ENCODE results near the gene PLAAT2. TPM values are rescaled to one million over a fixed set of nuclear protein-coding genes. Genes with fewer than 3 reads are reported as not detected.
"Not testable (repeated sequence)": the region's sequence is repeated elsewhere in the genome, so short reads cannot be mapped to it uniquely, and the experiment has no call there.

PLAAT2 gene
- polyA plus RNA-seq, 1 donor = 0.12 TPM

DNA sequence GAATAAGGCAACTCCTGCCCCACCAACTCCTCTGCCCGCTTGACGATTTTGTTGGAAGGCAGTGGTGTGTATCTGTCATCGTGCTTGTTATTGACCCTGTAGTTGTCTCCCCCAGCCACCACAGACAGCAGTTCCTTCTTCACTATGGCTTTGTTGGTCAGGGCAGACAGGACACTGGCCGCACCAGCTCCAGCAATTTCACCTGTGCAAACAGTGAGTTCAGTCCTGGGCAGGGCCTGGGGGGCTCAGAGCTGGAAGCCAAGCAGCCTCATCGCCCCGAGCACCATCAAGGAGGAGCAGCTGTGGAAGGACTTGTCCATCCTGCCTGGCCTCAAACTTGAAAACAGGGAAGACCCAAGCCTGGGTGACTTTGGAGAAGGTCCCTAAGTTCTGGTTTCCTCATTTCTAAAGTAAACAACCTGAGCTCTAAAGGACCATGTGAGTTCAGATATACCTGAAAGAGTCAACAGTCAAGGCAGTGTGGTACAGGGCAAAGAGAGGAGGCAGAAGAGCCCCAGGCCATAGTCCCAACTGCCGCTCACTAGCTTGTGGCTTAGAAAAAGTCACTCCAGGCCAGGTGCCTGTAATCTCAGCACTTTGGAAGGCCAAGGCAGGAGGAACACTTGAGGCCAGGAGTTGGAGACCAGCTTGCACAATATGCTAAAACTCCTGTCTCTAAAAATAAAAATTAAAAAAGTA lies 4.6 kb downstream of the PLAAT2 start:
- no peak overlapping the region for H3K4me3 ChIP-seq (ENCODE audit: low read length)
- H3K27me3 ChIP-seq (ENCODE audit: control insufficient read depth, insufficient read depth, low read length) = no peaks in the 10 kb centered on the region
- no peak overlapping the region for H3K27ac ChIP-seq (ENCODE audit: low read length)
- peak in 1 of 2 donors; percentile 58 for DNase-seq
- H3K4me1 ChIP-seq (ENCODE audit: control insufficient read depth, insufficient read depth, low read length) = peaks cover 7% of the 10 kb centered on the region
- WGBS (ENCODE audit: insufficient coverage, low lambda C conversion rate) = 67% methylated on average over 1 of the region's 7 CpGs
- H3K9me3 ChIP-seq (ENCODE audit: control insufficient read depth, low read depth, low read length) = no peaks in the 10 kb centered on the region
- H3K36me3 ChIP-seq (ENCODE audit: control insufficient read depth, insufficient read depth, low read length) = no peaks in the 10 kb centered on the region

DNA sequence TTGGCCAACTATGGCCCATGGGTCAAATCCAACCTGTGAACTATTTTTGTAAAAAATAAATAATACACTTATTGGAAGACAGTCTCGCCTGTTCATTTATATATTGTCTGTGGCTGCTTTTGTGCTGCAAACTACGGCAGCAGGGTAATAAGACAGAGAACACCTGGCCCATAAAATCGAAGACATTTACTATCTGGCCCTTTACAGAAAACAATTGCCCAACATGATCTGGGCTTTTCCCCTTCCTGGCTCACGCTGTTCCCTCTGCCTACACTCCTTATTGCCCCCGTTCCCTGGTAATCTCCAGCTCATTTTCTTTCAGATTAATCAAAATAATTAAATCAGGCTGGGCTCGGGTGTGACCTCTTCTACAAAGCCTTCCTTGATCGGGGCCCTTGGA lies 5.6 kb downstream of the PLAAT2 start:
- peaks cover 4% of the 10 kb centered on the region for H3K4me1 ChIP-seq (ENCODE audit: control insufficient read depth, insufficient read depth, low read length)
- H3K9me3 ChIP-seq (ENCODE audit: control insufficient read depth, low read depth, low read length) = no peaks in the 10 kb centered on the region
- no CpG with 5 or more reads among the region's 7 CpGs for WGBS (ENCODE audit: insufficient coverage, low lambda C conversion rate)
- no peak for DNase-seq
- H3K36me3 ChIP-seq (ENCODE audit: control insufficient read depth, insufficient read depth, low read length) = no peaks in the 10 kb centered on the region
- no peak overlapping the region for H3K27ac ChIP-seq (ENCODE audit: low read length)
- no peaks in the 10 kb centered on the region for H3K27me3 ChIP-seq (ENCODE audit: control insufficient read depth, insufficient read depth, low read length)
- no peak overlapping the region for H3K4me3 ChIP-seq (ENCODE audit: low read length)

DNA sequence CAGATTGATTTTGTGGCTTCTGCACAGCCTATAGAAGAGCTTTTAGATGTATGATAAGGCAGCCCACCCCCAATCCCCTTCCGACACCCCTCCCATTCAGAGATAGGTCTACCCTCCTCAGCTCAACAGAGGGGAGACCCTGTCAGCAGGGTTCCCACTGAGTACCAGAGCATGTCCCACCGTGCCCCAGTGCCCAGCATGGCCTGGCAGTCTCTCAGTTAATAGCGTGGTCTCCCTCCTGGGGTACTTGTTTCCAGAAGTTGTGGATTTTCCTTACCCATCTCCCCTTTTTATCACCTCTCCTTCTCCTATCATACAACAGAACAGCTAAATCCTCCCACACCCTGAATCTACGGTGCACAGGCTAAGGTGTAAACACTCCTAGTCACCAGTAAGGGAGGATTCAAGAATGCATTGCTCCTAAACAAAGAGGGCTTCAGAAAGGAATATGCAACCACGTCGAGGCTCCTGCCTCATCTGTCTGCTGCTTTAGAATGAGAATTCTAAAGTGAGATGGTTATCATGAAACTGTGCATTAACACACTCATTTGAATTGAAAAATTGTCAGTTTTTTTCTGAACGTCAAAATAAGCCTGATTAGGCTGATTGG lies 6.7 kb downstream of the PLAAT2 start:
- WGBS (ENCODE audit: insufficient coverage, low lambda C conversion rate) = no CpG with 5 or more reads among the region's 7 CpGs
- H3K4me3 ChIP-seq (ENCODE audit: low read length) = no peak overlapping the region
- no peaks in the 10 kb centered on the region for H3K9me3 ChIP-seq (ENCODE audit: control insufficient read depth, low read depth, low read length)
- no peaks in the 10 kb centered on the region for H3K27me3 ChIP-seq (ENCODE audit: control insufficient read depth, insufficient read depth, low read length)
- DNase-seq = no peak
- no peak overlapping the region for H3K27ac ChIP-seq (ENCODE audit: low read length)
- H3K4me1 ChIP-seq (ENCODE audit: control insufficient read depth, insufficient read depth, low read length) = peaks cover 4% of the 10 kb centered on the region
- no peaks in the 10 kb centered on the region for H3K36me3 ChIP-seq (ENCODE audit: control insufficient read depth, insufficient read depth, low read length)

DNA sequence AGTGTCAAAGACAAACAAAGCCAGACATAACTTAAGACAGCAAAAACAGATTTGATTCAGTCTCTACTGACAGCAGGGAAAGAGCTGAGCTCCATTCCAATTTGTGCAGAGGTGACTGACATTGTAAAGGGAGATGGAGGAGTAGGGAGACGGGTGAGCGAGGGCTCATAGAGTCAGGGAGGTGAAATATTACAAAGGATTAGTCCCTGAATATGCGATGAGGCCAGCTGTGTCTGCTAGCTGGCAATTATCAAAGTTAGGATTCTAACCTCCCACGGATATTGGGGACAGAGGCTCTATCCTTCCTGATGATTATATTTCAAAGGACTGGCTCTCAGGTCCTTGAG lies 8.3 kb downstream of the PLAAT2 start:
- no CpG with 5 or more reads among the region's 4 CpGs for WGBS (ENCODE audit: insufficient coverage, low lambda C conversion rate)
- DNase-seq = no peak
- no peak overlapping the region for H3K4me3 ChIP-seq (ENCODE audit: low read length)
- no peaks in the 10 kb centered on the region for H3K27me3 ChIP-seq (ENCODE audit: control insufficient read depth, insufficient read depth, low read length)
- H3K9me3 ChIP-seq (ENCODE audit: control insufficient read depth, low read depth, low read length) = no peaks in the 10 kb centered on the region
- H3K4me1 ChIP-seq (ENCODE audit: control insufficient read depth, insufficient read depth, low read length) = peaks cover 4% of the 10 kb centered on the region
- H3K36me3 ChIP-seq (ENCODE audit: control insufficient read depth, insufficient read depth, low read length) = no peaks in the 10 kb centered on the region
- H3K27ac ChIP-seq (ENCODE audit: low read length) = no peak overlapping the region

DNA sequence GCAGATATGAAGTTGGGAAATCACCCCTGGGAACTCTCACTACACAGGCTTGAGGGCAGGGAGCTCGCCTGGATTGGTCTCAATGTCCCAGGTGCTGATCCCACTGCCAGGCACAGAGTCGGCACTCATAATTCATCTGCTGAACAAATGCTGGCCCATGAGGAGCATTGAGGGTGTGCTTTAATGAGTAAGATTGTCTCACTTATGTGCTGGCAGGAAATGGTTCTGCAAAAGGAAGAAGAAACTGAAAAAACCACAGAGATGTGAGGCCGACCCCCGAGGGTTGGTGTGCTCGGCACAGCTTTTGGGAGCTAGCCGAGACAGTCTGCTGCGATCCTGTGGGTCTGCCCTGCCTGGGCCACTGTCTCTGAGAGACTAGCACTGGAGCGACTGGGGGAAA lies 9.4 kb downstream of the PLAAT2 start:
- no peak overlapping the region for H3K27ac ChIP-seq (ENCODE audit: low read length)
- no peak for DNase-seq
- H3K27me3 ChIP-seq (ENCODE audit: control insufficient read depth, insufficient read depth, low read length) = no peaks in the 10 kb centered on the region
- no peaks in the 10 kb centered on the region for H3K9me3 ChIP-seq (ENCODE audit: control insufficient read depth, low read depth, low read length)
- H3K36me3 ChIP-seq (ENCODE audit: control insufficient read depth, insufficient read depth, low read length) = no peaks in the 10 kb centered on the region
- H3K4me1 ChIP-seq (ENCODE audit: control insufficient read depth, insufficient read depth, low read length) = peaks cover under 1% of the 10 kb centered on the region
- WGBS (ENCODE audit: insufficient coverage, low lambda C conversion rate) = 60% methylated on average over 1 of the region's 8 CpGs
- H3K4me3 ChIP-seq (ENCODE audit: low read length) = no peak overlapping the region

DNA sequence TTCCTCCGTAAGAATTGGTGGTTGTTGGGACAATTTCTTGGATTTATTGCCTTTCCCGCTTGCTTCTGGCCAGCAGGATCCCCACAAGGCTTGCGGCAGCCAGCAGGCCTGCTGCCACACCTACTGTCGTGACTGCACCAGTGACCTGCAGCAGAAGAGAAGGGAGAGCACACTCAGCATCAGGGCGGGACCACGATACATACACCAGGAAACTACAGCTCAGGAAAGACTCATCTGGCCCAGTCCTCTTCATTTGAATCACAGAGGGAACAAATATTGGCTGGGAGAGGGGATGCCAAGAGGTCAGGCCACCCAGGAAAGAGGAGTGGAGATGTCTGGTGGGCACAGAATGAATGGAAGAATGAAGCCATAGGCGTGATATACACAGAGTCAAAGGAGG lies 10.3 kb downstream of the PLAAT2 start:
- H3K4me1 ChIP-seq (ENCODE audit: control insufficient read depth, insufficient read depth, low read length) = no peaks in the 10 kb centered on the region
- H3K4me3 ChIP-seq (ENCODE audit: low read length) = no peak overlapping the region
- no CpG with 5 or more reads among the region's 7 CpGs for WGBS (ENCODE audit: insufficient coverage, low lambda C conversion rate)

DNA sequence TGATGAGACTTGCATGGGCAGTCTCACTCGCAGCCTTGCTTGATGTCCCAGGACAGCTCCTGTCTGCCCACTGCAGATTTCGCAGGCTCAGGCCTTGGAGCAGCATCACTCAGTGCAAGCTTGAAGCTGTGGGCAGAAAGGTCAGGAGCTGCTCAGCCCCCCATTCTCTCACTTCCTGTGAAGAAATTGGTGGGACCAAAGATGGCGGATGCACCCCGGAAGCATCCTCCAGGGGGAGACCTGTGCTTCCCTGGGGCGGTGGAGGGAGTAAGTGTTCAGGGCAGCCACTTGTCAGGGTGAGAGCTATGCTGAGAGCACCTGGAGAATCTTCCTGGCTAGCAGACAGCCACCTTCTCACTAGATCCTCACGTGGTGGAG lies 11.3 kb downstream of the PLAAT2 start:
- Histone ChIP-seq H3K27me3 (ENCODE audit: control insufficient read depth, insufficient read depth, low read length) (no peaks in the 10 kb centered on the region), H3K4me1 (ENCODE audit: control insufficient read depth, insufficient read depth, low read length) (no peaks in the 10 kb centered on the region), H3K27ac (ENCODE audit: low read length) (no peak overlapping the region), H3K9me3 (ENCODE audit: control insufficient read depth, low read depth, low read length) (no peaks in the 10 kb centered on the region), H3K4me3 (ENCODE audit: low read length) (no peak overlapping the region), H3K36me3 (ENCODE audit: control insufficient read depth, insufficient read depth, low read length) (no peaks in the 10 kb centered on the region)
- WGBS (ENCODE audit: insufficient coverage, low lambda C conversion rate) = no CpG with 5 or more reads among the region's 6 CpGs
- no peak for DNase-seq

More for the DNA sequence above, 10.3 kb downstream of the PLAAT2 start:
- DNase-seq = no peak
- no peak overlapping the region for H3K27ac ChIP-seq (ENCODE audit: low read length)
- no peaks in the 10 kb centered on the region for H3K36me3 ChIP-seq (ENCODE audit: control insufficient read depth, insufficient read depth, low read length)
- no peaks in the 10 kb centered on the region for H3K9me3 ChIP-seq (ENCODE audit: control insufficient read depth, low read depth, low read length)
- H3K27me3 ChIP-seq (ENCODE audit: control insufficient read depth, insufficient read depth, low read length) = no peaks in the 10 kb centered on the region

DNA sequence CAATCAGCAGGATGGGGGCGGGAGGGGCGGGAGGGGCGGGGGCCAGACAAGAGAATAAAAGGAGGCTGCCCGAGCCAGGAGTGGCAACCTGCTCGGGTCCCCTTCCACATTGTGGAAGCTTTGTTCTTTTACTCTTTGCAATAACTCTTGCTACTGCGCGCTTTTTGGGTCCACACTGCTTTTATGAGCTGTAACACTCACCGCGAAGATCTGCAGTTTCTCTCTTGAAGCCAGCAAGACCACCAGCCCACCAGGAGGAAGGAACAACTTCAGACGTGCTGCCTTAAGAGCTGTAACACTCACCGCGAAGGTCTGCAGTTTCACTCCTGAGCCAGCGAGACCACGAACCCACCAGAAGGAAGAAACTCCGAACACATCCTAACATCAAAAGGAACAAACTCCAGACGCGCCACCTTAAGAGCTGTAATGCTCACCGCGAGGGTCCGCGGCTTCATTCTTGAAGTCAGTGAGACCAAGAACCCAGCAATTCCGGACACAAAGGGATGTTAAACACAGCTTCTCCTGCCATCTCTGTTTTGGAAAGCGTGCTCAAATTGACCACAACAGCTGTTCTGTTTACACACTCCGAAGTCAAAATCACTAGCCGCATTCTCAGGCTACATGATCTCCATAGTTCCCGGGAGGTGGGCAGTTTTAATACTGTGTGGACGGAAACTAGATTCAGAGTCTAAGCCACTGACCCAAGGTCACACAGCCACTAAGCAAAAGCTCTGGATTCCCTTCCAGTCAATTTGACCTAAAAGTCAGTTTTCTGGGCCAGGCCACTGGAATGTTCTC lies 11.9 kb downstream of the PLAAT2 start:
- no peak for DNase-seq
- Histone ChIP-seq H3K4me3 (ENCODE audit: low read length) (no peak overlapping the region), H3K9me3 (ENCODE audit: control insufficient read depth, low read depth, low read length) (no peaks in the 10 kb centered on the region), H3K36me3 (ENCODE audit: control insufficient read depth, insufficient read depth, low read length) (no peaks in the 10 kb centered on the region), H3K27me3 (ENCODE audit: control insufficient read depth, insufficient read depth, low read length) (no peaks in the 10 kb centered on the region), H3K4me1 (ENCODE audit: control insufficient read depth, insufficient read depth, low read length) (no peaks in the 10 kb centered on the region), H3K27ac (ENCODE audit: low read length) (no peak overlapping the region)
- no CpG with 5 or more reads among the region's 27 CpGs for WGBS (ENCODE audit: insufficient coverage, low lambda C conversion rate)

DNA sequence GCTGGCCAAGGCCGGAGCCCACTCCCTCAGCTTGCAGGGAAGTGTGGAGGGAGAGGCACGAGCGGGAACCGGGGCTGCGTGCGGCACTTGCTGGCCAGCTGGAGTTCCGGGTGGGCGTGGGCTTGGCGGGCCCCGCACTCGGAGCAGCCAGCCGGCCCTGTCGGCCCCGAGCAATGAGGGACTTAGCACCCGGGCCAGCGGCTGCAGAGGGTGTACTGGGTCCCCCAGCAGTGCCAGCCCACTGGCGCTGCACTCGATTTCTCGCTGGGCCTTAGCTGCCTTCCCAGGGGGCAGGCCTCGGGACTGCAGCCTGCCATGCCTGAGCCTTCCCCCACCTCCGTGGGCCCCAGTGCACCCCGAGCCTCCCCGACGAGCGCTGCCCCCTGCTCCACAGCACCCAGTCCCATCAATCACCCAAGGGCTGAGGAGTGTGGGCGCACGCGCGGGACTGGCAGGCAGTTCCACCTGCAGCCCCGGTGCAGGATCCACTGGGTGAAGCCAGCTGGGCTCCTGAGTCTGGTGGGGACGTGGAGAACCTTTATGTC lies 13.0 kb downstream of the PLAAT2 start:
- not testable (repeated sequence) for H3K4me1 ChIP-seq (ENCODE audit: control insufficient read depth, insufficient read depth, low read length); H3K9me3 ChIP-seq (ENCODE audit: control insufficient read depth, low read depth, low read length); H3K36me3 ChIP-seq (ENCODE audit: control insufficient read depth, insufficient read depth, low read length); DNase-seq; H3K4me3 ChIP-seq (ENCODE audit: low read length); H3K27ac ChIP-seq (ENCODE audit: low read length); H3K27me3 ChIP-seq (ENCODE audit: control insufficient read depth, insufficient read depth, low read length)
- WGBS (ENCODE audit: insufficient coverage, low lambda C conversion rate) = no CpG with 5 or more reads among the region's 31 CpGs

DNA sequence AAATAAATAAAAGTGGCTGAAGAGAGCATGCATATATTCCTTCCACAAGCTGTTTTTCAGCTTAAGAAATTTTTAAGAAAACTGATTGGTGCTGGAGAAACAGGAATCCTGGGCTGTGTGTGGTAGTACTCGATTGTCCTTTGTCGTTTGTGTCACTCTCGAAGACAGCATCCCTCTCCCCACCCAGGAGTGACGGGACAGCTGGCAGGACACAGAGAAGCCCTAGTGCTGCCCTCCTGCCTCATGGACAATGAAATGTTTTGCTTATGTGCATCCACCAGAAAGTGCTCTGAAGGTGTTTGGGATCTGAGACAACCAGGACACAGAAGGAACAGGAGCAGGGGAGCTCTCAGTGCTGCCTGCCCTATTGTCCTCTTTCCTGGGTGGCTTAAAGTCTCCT lies 13.8 kb downstream of the PLAAT2 start:
- no peak for DNase-seq
- no CpG with 5 or more reads among the region's 4 CpGs for WGBS (ENCODE audit: insufficient coverage, low lambda C conversion rate)
- H3K27me3 ChIP-seq (ENCODE audit: control insufficient read depth, insufficient read depth, low read length) = no peaks in the 10 kb centered on the region

More for the DNA sequence above, 13.8 kb downstream of the PLAAT2 start:
- Histone ChIP-seq H3K4me3 (ENCODE audit: low read length) (no peak overlapping the region), H3K4me1 (ENCODE audit: control insufficient read depth, insufficient read depth, low read length) (no peaks in the 10 kb centered on the region), H3K36me3 (ENCODE audit: control insufficient read depth, insufficient read depth, low read length) (no peaks in the 10 kb centered on the region), H3K27ac (ENCODE audit: low read length) (no peak overlapping the region), H3K9me3 (ENCODE audit: control insufficient read depth, low read depth, low read length) (no peaks in the 10 kb centered on the region)
